ENCODE measurements around the gene ANKRD13A.

DNA sequence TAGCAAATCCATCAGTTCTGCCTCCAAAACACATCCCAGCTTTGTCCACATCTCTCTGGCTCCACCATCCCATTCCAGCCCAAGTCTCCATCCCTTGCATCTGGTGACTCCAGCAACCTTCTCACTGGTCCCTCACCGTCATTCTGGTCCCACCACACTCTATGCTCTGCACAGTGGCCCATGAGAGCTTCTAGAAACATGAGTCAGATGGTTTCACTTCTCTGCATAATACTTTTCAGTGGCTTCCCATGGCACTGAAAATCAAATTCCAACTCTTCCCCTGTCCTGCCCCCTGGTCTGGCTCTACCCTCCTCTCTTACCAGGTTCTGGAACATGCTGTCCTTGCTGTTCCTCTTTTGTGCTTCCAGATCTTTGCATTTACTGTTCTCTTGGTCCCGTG lies 66.3 kb downstream of the ANKRD13A start:
- no peak for TF ChIP-seq EZH2 (IDR thresholded peaks at IDR 0.05; ENCODE audit: insufficient read depth, low read length)
- TF ChIP-seq, protein P1, sequence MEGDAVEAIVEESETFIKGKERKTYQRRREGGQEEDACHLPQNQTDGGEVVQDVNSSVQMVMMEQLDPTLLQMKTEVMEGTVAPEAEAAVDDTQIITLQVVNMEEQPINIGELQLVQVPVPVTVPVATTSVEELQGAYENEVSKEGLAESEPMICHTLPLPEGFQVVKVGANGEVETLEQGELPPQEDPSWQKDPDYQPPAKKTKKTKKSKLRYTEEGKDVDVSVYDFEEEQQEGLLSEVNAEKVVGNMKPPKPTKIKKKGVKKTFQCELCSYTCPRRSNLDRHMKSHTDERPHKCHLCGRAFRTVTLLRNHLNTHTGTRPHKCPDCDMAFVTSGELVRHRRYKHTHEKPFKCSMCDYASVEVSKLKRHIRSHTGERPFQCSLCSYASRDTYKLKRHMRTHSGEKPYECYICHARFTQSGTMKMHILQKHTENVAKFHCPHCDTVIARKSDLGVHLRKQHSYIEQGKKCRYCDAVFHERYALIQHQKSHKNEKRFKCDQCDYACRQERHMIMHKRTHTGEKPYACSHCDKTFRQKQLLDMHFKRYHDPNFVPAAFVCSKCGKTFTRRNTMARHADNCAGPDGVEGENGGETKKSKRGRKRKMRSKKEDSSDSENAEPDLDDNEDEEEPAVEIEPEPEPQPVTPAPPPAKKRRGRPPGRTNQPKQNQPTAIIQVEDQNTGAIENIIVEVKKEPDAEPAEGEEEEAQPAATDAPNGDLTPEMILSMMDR (IDR thresholded peaks at IDR 0.05; ENCODE audit: insufficient read depth, low read depth, low read length): no peak

All from astrocyte (in vitro differentiated cells and primary cell).